ENCODE data around the gene ATP1A4.

Gene ATP1A4

GRCh38 chr1:160157174-160157573 is 5.8 kb downstream of the ATP1A4 start (continued):
- no peak for TF ChIP-seq PATZ1 (CRISPR knock-in tag; IDR thresholded peaks at IDR 0.05; ENCODE audit: borderline replicate concordance)

- ATAC-seq, result no peak
- TF ChIP-seq CSDC2 (CRISPR knock-in tag; IDR thresholded peaks at IDR 0.05) (no peak), ZNF8 (CRISPR knock-in tag; IDR thresholded peaks at IDR 0.05) (no peak), ZFP30 (CRISPR knock-in tag; IDR thresholded peaks at IDR 0.05) (no peak), BACH2 (CRISPR knock-in tag; IDR thresholded peaks at IDR 0.05; ENCODE audit: borderline replicate concordance) (no peak), OSR1 (CRISPR knock-in tag; IDR thresholded peaks at IDR 0.05) (no peak), PPARA (CRISPR knock-in tag; IDR thresholded peaks at IDR 0.05; ENCODE audit: borderline replicate concordance) (no peak), ZNF565 (CRISPR knock-in tag; conservative IDR thresholded peaks at IDR 0.05; ENCODE audit: low read depth) (no peak), ZNF70 (CRISPR knock-in tag; IDR thresholded peaks at IDR 0.05) (no peak), GLIS3 (CRISPR knock-in tag; IDR thresholded peaks at IDR 0.05) (no peak), CREB5 (CRISPR knock-in tag; IDR thresholded peaks at IDR 0.05; ENCODE audit: low read depth) (no peak), ZFP3 (CRISPR knock-in tag; IDR thresholded peaks at IDR 0.05) (no peak), TSHZ2 (CRISPR knock-in tag; IDR thresholded peaks at IDR 0.05) (no peak)
These were observed 6.6 kb downstream of the ATP1A4 start for GRCh38 chr1:160158031-160158430.

- TF ChIP-seq CSRNP3 (CRISPR knock-in tag; IDR thresholded peaks at IDR 0.05), result no peak
- no peak for TF ChIP-seq ZNF70 (CRISPR knock-in tag; IDR thresholded peaks at IDR 0.05)
- TF ChIP-seq TCF4 (CRISPR knock-in tag; IDR thresholded peaks at IDR 0.05; ENCODE audit: borderline replicate concordance), result no peak
- TF ChIP-seq ZNF8 (CRISPR knock-in tag; IDR thresholded peaks at IDR 0.05), result no peak
- no peak for TF ChIP-seq GLIS3 (CRISPR knock-in tag; IDR thresholded peaks at IDR 0.05)
- TF ChIP-seq RARB (CRISPR knock-in tag; IDR thresholded peaks at IDR 0.05), result no peak
- TF ChIP-seq OSR1 (CRISPR knock-in tag; IDR thresholded peaks at IDR 0.05), result no peak
- no peak for TF ChIP-seq ZFP30 (CRISPR knock-in tag; IDR thresholded peaks at IDR 0.05)
- TF ChIP-seq CSDC2 (CRISPR knock-in tag; IDR thresholded peaks at IDR 0.05), result no peak
- TF ChIP-seq TSHZ2 (CRISPR knock-in tag; IDR thresholded peaks at IDR 0.05), result no peak
- TF ChIP-seq BACH2 (CRISPR knock-in tag; IDR thresholded peaks at IDR 0.05; ENCODE audit: borderline replicate concordance), result no peak
- TF ChIP-seq ESRRG (CRISPR knock-in tag; IDR thresholded peaks at IDR 0.05), result no peak
- no peak for TF ChIP-seq ZC3H10 (CRISPR knock-in tag; IDR thresholded peaks at IDR 0.05)
- no peak for TF ChIP-seq ARNTL (CRISPR knock-in tag; IDR thresholded peaks at IDR 0.05; ENCODE audit: borderline replicate concordance, low read depth)
- TF ChIP-seq PPARA (CRISPR knock-in tag; IDR thresholded peaks at IDR 0.05; ENCODE audit: borderline replicate concordance), result no peak
- TF ChIP-seq ISL1 (CRISPR knock-in tag; IDR thresholded peaks at IDR 0.05), result no peak
- TF ChIP-seq POU6F1 (CRISPR knock-in tag; IDR thresholded peaks at IDR 0.05; ENCODE audit: borderline replicate concordance, low read depth), result no peak
- TF ChIP-seq CREB5 (CRISPR knock-in tag; IDR thresholded peaks at IDR 0.05; ENCODE audit: low read depth), result no peak
These were observed 7.1 kb downstream of the ATP1A4 start for GRCh38 chr1:160158534-160158933.

More at GRCh38 chr1:160158534-160158933, 7.1 kb downstream of the ATP1A4 start:
- ATAC-seq, result no peak

Measured in SK-N-SH treated with all-trans-retinoic acid at 6 μM for 48 hours (cell line).